AG09309 (cell line): ENCODE data around the gene MICU1.
"Not testable (repeated sequence)": the region's sequence is repeated elsewhere in the genome, so short reads cannot be mapped to it uniquely, and the experiment has no call there.

ENCODE experiments used
- DNase-seq: peaks from one replicate; pipeline ENCODE4 v3.0.0-alpha.2; 2010; ENCODE audit warnings: low read depth
- H3K4me3 ChIP-seq: 2 replicates; pipeline ENCODE4 v1.5.1; 2011; ENCODE audit warnings: mild to moderate bottlenecking, low read depth, low read length, moderate library complexity; ENCODE audit not compliant: control insufficient read depth
- CTCF ChIP-seq: IDR thresholded peaks from 2 replicates; pipeline ENCODE4 v1.5.1; 2011; ENCODE audit warnings: mild to moderate bottlenecking, low read depth, low read length, inconsistent platforms; ENCODE audit not compliant: insufficient read depth, control insufficient read depth; ENCODE audit errors: missing control alignments

MICU1 gene

GRCh38 chr10:72353965-72354355 lies 271.9 kb downstream of the MICU1 start:
- no peak for TF ChIP-seq CTCF
- peak overlapping the region; percentile 70 for H3K4me3 ChIP-seq
- no peak for DNase-seq

DNA sequence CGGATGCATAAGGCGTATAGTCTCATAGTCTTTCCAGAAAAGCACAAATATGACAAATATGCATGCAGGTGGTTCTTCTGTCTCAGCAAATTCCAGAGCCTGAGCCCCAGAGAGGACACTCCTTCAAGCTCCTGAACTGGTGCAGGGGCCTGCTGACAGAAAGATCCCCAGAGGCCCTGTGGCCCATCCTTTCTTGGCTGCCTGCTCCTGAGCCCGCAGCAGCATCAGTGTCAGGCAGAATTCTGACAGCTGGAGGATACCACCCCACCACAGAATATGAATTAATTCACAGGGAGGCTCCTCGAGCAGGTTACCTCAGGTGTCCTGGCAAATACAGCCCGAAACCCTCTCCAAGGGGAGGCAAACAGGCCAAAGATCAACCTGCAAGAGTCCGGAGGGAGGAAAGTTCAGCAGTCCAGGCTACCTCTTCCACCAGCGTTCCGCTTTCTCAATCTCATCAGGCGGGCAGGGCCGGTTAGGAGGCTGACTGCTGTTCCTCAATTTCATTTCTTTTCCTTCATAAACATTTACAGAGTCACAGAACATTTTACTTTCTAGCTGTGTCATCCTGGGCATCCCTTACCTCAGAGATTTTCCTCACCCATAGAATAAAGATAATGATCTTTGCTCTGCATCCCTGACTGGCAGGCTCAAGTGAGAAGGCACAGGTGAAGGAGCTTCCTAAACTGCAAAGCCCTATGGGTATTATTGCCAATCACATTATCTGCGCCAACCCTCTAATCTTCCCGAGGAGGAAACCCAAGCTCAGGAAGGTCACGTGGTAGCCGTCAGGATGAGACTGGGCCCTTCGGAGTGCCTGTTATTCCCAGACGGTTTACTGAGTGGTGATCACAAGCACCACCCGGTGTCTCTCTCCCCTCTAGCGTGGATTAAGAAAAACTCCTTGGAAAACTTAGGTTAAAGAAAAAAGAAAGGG lies 272.6 kb downstream of the MICU1 start:
- DNase-seq = no peak
- H3K4me3 ChIP-seq = peak overlapping the region; percentile 70
- no peak for TF ChIP-seq CTCF

DNA sequence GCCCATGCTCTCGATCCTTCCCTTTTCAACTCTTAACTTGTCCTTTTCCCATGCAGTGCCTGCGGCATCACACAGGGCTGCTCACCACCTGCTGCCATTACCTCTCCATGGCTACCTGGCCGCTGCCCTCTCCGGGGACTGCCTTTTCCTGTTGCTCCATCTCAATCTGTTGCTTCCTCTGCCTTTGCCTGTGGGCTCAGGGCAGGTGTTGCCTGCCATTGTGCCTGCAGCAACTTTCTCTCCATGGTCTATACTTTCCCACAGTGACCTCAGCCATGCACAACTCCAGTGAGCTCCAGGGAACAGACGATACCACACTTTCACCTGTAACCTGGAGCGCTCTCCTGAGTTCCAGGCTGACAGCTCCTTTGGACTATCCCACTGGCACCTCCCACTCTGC lies 274.4 kb downstream of the MICU1 start:
- no peak overlapping the region for H3K4me3 ChIP-seq

DNA sequence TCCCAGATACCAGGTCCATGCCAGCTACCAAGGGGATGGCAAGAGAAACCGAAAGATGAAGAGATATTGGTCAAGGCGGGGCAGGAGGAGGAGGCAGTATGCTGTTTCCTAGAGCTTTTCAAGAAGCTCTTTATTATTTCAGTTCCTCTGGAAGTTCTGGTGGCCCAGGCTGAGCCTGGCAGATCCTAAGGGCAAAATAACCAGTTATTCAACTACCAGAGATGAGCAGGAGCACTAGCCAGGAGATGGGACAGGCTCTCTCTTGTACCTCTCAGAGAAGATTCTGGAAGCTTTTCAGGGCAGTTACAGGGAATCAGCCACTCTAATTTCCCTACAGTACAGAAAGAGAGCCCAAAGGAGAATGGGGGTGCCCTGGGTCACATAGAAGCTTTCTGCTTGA lies 276.4 kb downstream of the MICU1 start:
- no peak for TF ChIP-seq CTCF
- no peak overlapping the region for H3K4me3 ChIP-seq
- DNase-seq = no peak

More for the DNA sequence above, 274.4 kb downstream of the MICU1 start:
- no peak for DNase-seq
- TF ChIP-seq CTCF = no peak

DNA sequence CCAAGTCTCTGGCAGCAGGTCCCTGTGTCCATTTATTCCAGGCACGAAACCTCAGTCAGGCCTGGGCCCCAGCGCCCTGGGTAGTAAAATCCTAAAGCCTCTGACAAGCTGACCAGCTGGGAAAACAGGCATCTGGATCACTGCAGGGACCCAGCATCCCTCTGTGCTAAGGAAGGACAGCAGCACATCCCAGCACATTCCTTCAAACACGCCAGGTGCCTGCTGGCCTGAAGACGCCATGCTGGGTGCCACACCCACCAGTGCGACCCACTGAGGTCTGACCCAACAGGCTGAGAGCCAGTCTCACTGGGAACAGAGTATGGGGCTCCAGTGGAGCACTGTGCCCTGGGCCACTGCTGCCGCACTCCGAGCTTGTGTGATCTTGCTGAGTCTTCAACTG lies 277.6 kb downstream of the MICU1 start:
- TF ChIP-seq CTCF = no peak
- no peak overlapping the region for H3K4me3 ChIP-seq
- no peak for DNase-seq

DNA sequence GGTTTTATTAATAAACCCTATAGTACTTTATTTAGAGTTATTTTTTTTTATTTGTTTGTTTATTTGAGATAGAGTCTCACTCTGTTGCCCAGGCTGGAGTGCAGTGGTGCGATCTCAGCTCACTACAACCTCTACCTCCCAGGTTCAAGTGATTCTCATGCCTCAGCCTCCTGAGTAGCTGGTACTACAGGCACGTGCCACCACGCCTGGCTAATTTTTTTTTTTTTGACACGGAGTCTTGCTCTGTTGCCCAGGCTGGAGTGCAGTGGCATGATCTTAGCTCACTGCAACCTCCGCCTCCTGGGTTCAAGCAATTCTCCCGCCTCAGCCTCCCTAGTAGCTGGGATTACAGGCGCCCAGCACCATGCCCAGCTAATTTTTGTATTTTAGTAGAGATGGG lies 279.8 kb downstream of the MICU1 start:
- DNase-seq, H3K4me3 ChIP-seq: not testable (repeated sequence)

DNA sequence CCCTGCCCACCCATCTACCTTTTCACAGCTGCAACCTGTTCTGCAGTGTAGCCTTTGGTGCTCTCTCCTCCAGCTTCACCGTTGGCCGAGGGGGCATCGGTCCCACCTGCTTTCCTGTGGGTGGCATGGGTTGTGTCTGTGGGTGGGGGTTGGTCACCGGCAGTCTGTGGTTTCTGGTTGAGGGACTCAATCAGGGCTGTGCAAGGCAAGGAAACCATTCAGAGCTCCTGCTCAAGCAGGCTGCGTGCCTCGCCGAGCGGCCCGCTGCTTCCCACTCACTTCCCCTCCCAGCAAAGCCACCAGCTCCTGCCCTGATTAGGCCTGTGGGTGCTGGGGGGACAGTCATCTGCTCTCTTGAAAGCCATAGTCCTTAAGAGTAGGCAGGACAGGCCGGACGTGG lies 280.9 kb downstream of the MICU1 start:
- TF ChIP-seq CTCF = no peak
- H3K4me3 ChIP-seq = no peak overlapping the region
- no peak for DNase-seq
